Cardiac muscle cell (in vitro differentiated cells and primary cell): ENCODE measurements around the gene DCAF11. TPM values are rescaled to one million over a fixed set of nuclear protein-coding genes. Genes with fewer than 3 reads are reported as not detected.

ENCODE experiments used
- DNase-seq, 2 donors: peaks; one replicate each; pipeline versions ENCODE4 v3.0.0 to v3.0.0-alpha.2; 2010 to 2017; ENCODE audit warnings: low read depth in 1 of 2, low spot score in 1 of 2
- H3K27ac ChIP-seq: fragments of 200-600 bp; sonication (generic); 2 replicates; pipeline ENCODE4 v1.5.1; 2016
- H3K27me3 ChIP-seq: fragments of 200-600 bp; sonication (generic); 2 replicates; pipeline ENCODE4 v1.6.0; 2016; ENCODE audit warnings: control low read depth
- H3K36me3 ChIP-seq: fragments of 200-600 bp; sonication (generic); 2 replicates; pipeline ENCODE4 v1.5.1; 2016; ENCODE audit warnings: control low read depth
- H3K4me1 ChIP-seq: fragments of 200-600 bp; sonication (generic); 2 replicates; pipeline ENCODE4 v1.8.1; 2017; ENCODE audit warnings: low read depth, mild to moderate bottlenecking, mixed run types
- H3K4me3 ChIP-seq: fragments of 200-600 bp; sonication (generic); 2 replicates; pipeline ENCODE4 v1.5.1; 2016; ENCODE audit warnings: mild to moderate bottlenecking
- H3K9me3 ChIP-seq: fragments of 200-600 bp; sonication (generic); 2 replicates; pipeline ENCODE4 v1.5.1; 2017; ENCODE audit warnings: low read depth, mild to moderate bottlenecking, control low read depth
- polyA plus RNA-seq: library from polyadenylated mRNA; unstranded; fragments of >200 nt; fragmentation: Nextera tagmentation; extraction: Ambion mirVana; gene quantifications from 2 replicates; pipeline ENCODE4 v1.2.1, GENCODE V29; 2016
- total RNA-seq: library from RNA; depleted of rRNA; stranded (reverse); fragments of >200 nt; gene quantifications from 2 replicates; pipeline ENCODE4 v1.2.3, GENCODE V29; 2016
- TF ChIP-seq, protein P1 (sequence below): IDR thresholded peaks from 2 replicates; pipeline ENCODE4 v1.5.1; 2012; ENCODE audit warnings: low read depth, mild to moderate bottlenecking, low read length

DCAF11 gene
- total and polyA plus RNA-seq, 2 experiments from 2014 or later, result 110 to 317 TPM

DNA sequence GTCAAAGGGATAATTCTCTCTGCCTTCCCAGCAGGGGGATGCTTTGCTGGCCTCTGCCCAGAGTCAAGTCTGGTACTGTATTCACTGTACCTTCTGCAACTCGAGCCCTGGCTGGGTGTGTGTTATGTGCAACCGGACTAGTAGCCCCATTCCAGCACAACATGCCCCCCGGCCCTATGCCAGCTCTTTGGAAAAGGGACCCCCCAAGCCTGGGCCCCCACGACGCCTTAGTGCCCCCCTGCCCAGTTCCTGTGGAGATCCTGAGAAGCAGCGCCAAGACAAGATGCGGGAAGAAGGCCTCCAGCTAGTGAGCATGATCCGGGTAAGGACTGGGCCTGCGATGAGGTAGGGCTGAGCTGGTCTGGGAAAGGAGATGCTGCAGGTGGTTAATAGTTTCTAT is 36.0 kb downstream of the DCAF11 start:
- Histone ChIP-seq H3K27me3 (no peaks in the 10 kb centered on the region), H3K36me3 (peaks cover 37% of the 10 kb centered on the region), H3K4me3 (no peak overlapping the region), H3K4me1 (peaks cover 8% of the 10 kb centered on the region), H3K27ac (no peak overlapping the region), H3K9me3 (no peaks in the 10 kb centered on the region)
- TF ChIP-seq, protein P1, sequence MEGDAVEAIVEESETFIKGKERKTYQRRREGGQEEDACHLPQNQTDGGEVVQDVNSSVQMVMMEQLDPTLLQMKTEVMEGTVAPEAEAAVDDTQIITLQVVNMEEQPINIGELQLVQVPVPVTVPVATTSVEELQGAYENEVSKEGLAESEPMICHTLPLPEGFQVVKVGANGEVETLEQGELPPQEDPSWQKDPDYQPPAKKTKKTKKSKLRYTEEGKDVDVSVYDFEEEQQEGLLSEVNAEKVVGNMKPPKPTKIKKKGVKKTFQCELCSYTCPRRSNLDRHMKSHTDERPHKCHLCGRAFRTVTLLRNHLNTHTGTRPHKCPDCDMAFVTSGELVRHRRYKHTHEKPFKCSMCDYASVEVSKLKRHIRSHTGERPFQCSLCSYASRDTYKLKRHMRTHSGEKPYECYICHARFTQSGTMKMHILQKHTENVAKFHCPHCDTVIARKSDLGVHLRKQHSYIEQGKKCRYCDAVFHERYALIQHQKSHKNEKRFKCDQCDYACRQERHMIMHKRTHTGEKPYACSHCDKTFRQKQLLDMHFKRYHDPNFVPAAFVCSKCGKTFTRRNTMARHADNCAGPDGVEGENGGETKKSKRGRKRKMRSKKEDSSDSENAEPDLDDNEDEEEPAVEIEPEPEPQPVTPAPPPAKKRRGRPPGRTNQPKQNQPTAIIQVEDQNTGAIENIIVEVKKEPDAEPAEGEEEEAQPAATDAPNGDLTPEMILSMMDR, result no peak
- DNase-seq, result no peak

DNA sequence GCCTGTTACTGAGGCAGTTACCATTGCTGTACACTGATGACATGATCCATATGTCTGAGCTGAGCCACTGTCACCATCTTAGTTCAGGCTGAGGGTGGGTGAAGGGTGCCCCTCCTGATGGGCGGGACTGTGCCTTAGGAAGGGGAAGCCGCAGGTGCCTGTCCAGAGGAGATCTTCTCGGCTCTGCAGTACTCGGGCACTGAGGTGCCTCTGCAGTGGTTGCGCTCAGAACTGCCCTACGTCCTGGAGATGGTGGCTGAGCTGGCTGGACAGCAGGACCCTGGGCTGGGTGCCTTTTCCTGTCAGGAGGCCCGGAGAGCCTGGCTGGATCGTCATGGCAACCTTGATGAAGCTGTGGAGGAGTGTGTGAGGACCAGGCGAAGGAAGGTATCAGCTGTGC is 36.4 kb downstream of the DCAF11 start:
- Histone ChIP-seq H3K4me3 (no peak overlapping the region), H3K9me3 (no peaks in the 10 kb centered on the region), H3K4me1 (peaks cover 4% of the 10 kb centered on the region), H3K27me3 (no peaks in the 10 kb centered on the region), H3K36me3 (peaks cover 41% of the 10 kb centered on the region), H3K27ac (no peak overlapping the region)
- TF ChIP-seq, protein P1, result no peak
- no peak for DNase-seq

DNA sequence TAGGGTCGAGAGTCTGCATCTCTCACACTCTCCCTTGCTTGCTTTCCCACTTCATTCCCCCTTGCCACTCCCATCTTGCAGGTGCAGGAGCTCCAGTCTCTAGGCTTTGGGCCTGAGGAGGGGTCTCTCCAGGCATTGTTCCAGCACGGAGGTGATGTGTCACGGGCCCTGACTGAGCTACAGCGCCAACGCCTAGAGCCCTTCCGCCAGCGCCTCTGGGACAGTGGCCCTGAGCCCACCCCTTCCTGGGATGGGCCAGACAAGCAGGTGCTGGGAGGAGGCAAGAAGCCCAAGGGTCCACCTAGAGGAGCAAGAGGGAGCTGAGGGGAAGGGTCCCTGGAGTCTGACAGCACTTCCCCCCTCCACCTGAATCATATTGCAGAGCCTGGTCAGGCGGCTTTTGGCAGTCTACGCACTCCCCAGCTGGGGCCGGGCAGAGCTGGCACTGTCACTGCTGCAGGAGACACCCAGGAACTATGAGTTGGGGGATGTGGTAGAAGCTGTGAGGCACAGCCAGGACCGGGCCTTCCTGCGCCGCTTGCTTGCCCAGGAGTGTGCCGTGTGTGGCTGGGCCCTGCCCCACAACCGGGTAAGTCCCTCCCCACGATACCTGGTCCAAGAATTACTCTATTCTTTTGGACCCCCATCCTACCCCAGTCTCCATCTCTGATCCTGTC is 37.0 kb downstream of the DCAF11 start:
- Histone ChIP-seq H3K27me3 (no peaks in the 10 kb centered on the region), H3K27ac (no peak overlapping the region), H3K9me3 (no peaks in the 10 kb centered on the region), H3K36me3 (peaks cover 45% of the 10 kb centered on the region), H3K4me1 (peaks cover 4% of the 10 kb centered on the region), H3K4me3 (no peak overlapping the region)
- no peak for DNase-seq
- TF ChIP-seq, protein P1, result no peak

DNA sequence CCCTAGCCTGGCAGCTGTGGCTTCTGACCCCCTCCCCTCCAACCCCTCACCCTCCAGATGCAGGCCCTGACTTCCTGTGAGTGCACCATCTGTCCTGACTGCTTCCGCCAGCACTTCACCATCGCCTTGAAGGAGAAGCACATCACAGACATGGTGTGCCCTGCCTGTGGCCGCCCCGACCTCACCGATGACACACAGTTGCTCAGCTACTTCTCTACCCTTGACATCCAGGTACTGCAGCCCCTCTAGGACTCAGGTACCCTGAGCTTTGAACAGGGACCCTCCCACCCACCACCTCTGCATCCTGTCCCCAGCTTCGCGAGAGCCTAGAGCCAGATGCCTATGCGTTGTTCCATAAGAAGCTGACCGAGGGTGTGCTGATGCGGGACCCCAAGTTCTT is 40.5 kb downstream of the DCAF11 start:
- no peaks in the 10 kb centered on the region for H3K4me1 ChIP-seq
- peaks cover 61% of the 10 kb centered on the region for H3K36me3 ChIP-seq
- TF ChIP-seq, protein P1, result no peak
- H3K9me3 ChIP-seq, result no peaks in the 10 kb centered on the region
- H3K27me3 ChIP-seq, result no peaks in the 10 kb centered on the region
- no peak overlapping the region for H3K4me3 ChIP-seq
- no peak overlapping the region for H3K27ac ChIP-seq
- no peak for DNase-seq

DNA sequence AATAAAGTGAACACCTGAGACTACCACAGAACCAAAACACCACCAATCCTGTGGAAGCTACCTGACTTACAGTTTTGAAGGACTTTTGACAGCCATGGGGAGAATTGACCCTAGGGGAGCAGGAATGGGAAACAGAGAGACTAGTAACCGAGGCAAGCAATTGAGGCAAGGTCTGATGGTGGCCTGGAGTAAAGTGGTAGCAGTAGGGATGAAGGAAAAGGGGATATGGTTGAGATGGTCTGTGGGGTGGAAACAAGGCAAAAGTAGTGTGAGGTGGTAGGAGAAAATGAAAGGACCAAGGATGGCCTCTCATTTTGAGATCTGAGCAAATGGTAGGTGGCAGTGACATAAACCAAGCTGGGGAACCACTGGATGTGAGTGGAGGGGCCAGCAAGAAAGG is 42.3 kb downstream of the DCAF11 start:
- Histone ChIP-seq H3K27me3 (no peaks in the 10 kb centered on the region), H3K4me3 (no peak overlapping the region), H3K36me3 (peaks cover 46% of the 10 kb centered on the region), H3K27ac (no peak overlapping the region), H3K4me1 (peaks cover 11% of the 10 kb centered on the region), H3K9me3 (no peaks in the 10 kb centered on the region)
- no peak for DNase-seq
- TF ChIP-seq, protein P1, result no peak

DNA sequence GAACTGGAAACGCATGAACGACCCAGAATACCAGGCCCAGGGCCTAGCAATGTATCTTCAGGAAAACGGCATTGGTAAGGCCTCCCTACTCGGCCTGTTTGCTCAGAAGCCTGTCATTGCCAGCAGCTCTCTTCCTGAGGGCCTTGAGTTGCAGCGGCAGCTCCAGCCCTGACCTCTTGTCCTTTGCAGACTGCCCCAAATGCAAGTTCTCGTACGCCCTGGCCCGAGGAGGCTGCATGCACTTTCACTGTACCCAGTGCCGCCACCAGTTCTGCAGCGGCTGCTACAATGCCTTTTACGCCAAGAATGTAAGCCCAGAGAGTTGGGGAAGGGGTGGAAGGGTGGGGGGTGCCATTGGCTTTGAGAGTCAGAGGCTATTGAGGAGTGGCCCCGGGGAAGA is 42.8 kb downstream of the DCAF11 start:
- peaks cover 11% of the 10 kb centered on the region for H3K4me1 ChIP-seq
- no peaks in the 10 kb centered on the region for H3K9me3 ChIP-seq
- TF ChIP-seq, protein P1, result no peak
- no peak for DNase-seq
- H3K36me3 ChIP-seq, result peaks cover 41% of the 10 kb centered on the region
- H3K4me3 ChIP-seq, result no peak overlapping the region
- H3K27me3 ChIP-seq, result no peaks in the 10 kb centered on the region
- no peak overlapping the region for H3K27ac ChIP-seq
